GM21390 (cell line): Measurements from ENCODE around the gene SLC12A9.

Experiments used
- ATAC-seq: cut with Tn5 transposase; IDR thresholded peaks from one replicate; pipeline ENCODE4 v1.9.1; 2021; ENCODE audit not compliant: unreplicated experiment

SLC12A9 gene

DNA sequence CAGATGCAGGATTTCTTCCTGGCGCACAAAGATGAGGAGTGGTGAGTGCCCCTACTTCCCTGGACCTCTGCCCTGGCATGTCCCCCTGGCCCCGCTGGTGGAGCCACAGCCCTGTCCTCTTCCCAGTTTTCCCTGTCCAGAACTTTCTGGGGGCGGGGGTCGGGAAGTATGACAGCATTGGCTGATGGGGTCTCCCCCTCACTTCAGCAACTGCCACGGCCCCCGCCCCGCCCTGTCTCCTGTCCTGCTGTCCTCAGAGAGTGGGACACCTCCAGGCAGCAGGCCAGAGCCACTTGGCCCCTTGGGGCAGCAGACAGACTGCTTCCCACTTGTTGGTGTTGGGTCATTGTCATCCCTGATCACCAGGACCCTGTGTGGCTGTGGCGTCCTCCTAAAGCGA is 29.7 kb downstream of the SLC12A9 start:
- ATAC-seq = no peak

DNA sequence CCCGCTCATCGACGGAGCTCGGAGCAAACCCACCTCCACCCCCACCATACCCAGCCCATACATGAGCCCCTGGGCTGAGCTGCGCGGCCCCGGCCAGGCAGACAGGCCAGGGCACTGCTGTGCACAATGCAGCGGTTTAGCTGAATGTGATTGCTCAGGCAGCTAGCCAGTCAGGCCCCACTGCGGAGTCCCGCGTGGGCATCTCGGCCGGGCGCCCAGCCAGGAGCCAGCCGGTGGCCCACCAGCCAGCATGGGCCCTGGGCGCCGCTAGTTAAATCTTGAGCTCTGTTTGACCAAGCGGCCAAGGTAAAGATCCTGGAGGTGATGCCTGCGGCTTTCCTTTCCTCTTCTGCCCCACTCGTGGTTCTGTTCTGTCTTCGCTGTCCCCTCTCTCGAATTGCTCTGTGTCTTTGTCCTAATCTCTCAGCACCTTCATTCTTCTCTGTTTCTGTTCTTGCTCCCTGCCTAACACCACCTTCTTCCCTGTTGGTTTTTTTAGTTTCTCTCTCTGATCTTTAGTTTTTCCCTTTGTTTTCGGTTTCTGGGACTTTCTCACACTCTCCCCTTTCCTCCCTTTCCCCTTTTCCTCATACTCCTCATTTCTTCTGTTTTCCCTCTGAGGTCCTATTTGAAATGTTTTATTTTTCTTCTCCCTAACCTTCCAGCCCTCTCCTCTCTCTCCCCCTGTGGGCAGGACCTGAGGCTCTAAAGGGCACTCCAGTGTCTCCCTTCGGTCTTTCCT is 30.4 kb downstream of the SLC12A9 start:
- no peak for ATAC-seq

DNA sequence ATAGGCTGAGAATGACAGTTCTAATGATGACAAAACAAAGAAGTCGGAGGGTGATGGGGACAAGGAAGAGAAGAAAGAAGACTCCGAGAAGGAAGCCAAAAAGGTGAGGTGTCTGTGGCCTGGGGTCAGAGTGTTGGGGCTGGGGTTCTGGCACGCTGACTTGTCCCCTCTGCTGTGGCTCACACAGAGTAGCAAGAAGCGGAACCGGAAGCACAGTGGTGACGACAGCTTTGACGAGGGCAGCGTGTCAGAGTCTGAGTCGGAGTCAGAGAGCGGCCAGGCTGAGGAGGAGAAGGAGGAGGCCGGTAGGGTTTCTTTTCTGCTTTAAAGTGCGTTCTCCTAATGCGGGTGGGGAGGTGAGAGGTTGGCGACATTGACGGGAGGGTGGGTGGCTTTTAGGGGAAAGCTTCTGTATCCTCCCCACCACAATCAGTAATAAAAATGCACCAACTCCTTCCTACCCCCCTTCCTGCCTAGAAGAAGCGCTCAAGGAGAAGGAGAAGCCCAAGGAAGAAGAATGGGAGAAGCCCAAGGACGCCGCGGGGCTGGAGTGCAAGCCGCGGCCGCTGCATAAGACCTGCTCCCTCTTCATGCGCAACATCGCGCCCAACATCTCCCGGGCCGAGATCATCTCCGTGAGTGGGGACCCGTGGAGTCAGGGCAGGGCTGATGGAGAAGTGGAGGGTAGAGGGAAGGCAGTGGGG is 32.4 kb downstream of the SLC12A9 start:
- ATAC-seq = no peak

DNA sequence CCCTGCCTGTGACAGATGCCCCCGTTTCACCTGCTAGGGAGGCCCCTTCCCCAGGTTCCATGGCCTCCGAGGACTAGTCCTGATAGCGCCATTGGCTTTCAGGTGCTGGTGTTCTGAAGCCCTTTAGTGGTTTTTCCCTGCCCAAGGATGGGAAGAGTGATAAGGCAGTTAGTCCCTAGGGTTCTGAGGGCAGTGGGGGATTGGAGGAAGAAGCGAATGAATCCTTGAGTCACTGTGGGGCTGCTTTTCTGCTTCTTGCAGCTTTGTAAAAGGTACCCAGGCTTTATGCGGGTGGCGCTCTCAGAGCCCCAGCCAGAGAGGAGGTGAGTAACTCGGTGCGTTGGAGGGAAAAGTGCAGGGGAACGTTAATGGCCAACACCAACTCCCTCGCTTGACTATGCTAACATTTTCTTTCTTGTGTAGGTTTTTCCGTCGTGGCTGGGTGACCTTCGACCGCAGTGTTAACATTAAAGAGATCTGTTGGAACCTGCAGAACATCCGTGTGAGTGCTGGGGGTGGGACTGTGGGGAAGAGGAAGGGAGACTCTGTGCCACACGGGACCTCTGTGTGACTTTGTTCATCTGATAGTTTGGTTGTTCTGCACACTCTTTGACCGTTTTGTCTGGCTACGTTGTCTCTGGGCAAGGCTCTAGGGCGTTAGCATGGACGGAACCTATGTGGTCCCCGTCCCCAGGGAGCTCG is 33.1 kb downstream of the SLC12A9 start:
- ATAC-seq = no peak

DNA sequence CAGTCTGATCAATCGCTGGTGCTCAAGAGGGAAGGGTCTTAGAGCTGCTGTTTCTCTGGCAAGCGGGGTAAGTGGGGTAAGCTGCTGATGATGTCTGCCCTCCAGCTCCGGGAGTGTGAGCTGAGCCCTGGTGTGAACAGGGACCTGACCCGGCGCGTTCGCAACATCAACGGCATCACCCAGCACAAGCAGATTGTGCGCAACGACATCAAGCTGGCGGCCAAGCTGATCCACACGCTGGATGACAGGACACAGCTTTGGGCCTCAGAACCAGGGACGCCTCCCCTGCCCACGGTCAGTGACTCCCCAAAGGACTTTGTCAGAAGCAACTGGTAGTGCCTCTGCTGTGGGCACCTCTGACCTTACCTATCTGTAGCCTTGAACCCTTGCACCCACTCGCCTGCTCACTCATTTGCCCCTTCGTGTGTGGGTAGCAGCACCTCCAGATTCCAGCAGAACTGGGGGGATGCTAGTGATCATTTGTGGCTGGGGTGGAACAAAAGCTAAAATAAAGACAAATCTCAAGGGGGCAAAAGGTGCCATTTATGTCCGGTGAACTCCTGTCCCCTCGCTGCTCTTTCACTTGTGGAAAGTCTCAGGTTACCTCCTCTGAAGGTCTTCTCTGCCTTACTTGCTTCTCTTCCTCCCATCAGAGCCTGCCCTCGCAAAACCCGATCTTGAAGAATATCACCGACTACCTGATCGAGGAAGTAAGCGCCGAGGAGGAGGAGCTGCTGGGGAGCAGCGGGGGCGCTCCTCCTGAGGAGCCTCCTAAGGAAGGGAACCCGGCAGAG is 33.8 kb downstream of the SLC12A9 start:
- no peak for ATAC-seq

DNA sequence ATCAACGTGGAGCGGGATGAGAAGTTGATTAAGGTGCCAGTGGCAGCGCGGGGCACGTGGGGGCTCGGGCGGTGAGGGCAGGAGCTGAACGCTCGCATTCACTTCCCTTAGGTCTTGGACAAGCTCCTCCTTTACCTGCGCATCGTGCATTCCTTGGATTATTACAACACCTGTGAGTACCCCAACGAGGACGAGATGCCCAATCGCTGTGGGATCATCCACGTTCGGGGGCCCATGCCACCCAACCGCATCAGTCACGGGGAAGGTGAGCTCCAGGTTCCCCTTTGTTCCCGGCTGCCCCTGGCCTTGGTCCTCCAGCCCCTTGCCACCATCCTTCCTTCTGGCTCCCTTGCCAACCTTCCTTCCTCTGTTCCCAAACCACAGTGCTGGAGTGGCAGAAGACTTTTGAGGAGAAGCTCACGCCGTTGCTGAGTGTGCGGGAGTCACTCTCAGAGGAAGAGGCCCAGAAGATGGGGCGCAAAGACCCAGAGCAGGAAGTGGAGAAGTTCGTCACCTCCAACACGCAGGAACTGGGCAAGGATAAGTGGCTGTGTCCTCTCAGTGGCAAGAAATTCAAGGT is 34.5 kb downstream of the SLC12A9 start:
- ATAC-seq = no peak

DNA sequence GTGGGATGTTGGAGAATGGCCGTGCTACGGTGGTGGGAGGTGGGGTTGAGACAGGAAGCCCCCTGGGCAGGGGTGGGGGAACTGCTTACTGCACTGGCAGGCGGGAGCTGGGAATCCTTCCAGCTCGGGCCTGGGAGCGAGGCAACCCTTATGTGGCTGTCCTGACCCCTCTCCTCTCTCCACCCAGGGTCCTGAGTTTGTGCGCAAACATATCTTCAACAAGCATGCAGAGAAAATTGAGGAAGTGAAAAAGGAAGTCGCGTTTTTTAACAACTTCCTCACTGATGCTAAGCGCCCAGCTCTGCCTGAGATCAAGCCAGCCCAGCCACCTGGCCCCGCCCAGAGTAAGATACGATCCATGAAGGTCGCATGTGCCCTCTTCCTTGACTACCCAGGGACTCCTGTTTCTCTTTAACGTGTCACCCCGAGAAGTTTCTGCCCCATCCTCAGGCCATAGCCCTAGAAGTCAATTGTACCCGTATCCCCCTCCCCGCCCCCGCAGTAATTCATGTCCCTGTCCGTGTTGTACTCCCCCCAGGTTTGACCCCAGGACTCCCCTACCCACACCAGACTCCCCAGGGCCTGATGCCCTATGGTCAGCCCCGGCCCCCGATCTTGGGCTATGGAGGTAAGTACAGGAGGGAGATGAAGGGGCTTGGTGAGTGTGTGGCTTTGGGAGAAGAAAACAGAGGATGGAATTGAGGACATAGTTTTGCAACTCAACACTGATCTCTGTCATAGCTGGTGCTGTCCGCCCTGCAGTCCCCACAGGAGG is 35.2 kb downstream of the SLC12A9 start:
- ATAC-seq = peak; percentile 40

DNA sequence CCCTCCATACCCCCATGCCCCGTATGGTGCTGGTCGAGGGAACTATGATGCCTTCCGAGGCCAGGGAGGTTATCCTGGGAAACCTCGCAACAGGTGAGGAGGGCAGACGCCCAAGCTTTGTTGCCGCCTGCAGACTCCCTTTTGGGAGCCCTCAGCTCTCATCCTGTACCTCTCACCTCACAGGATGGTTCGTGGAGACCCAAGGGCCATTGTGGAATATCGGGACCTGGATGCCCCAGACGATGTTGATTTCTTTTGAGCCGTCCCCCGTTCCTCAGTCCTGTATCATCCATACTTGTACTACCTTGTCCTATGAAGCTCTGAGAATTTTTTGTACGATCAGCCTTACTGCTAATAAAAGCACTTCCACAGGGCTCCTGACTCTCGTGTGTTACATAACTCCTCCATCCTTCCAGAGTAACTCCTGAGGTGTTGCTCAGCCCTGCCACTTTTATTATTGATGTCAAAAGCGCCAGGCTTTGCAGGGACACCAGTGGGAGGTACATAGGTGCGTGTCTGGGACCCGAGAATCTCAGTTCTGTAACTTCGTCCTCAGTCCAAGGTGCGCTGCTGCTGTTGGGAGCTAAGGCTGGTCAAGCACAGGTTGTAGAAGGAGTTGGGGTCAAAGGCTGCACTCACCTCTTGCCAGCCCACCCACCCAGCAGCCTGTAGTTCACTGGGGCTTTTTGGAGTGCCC is 35.9 kb downstream of the SLC12A9 start:
- no peak for ATAC-seq

DNA sequence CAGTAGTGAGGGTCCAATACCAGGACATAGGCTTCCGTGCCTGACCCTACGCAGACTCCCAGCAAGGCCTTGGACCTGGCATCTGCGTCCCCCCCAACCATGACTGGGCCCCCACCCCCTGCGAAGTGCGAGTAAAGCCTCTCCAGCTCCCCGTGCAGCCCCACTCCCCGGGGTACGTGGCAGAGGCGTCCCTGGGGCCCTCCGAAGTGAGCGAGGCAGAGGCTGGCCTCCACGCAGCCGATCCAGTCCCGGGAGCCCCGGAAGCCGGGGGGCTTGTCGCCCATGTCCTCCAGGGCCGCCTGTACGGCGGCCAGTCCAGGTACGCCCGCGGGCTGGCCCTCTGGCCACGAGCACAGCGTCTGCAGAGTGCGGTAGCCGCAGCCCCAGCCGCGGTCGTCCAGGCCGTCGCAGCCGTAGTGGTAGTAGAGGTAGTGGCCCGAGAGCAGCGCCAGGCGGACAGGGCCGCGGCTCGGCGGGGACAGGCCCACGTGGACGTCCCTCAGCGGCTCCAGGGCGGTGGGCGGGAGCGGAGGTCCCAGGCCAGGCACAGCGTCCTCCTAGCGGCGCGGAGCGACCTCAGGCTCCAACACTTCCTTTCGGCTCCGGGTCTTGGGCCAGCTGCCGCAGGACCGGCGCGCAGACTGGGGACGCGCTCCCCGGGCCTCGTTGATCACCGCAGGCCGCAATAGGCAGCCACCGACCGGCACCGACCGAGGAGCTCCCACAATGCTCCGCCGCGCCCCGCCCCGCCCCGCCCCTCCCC is 36.7 kb downstream of the SLC12A9 start, which contains the start of gene UFSP1:
UFSP1 (minus strand) TSS at position 728 of the 763 bp plus-strand sequence; CDS start at position 284, 444 bp downstream.
- ATAC-seq = peak; percentile 29

DNA sequence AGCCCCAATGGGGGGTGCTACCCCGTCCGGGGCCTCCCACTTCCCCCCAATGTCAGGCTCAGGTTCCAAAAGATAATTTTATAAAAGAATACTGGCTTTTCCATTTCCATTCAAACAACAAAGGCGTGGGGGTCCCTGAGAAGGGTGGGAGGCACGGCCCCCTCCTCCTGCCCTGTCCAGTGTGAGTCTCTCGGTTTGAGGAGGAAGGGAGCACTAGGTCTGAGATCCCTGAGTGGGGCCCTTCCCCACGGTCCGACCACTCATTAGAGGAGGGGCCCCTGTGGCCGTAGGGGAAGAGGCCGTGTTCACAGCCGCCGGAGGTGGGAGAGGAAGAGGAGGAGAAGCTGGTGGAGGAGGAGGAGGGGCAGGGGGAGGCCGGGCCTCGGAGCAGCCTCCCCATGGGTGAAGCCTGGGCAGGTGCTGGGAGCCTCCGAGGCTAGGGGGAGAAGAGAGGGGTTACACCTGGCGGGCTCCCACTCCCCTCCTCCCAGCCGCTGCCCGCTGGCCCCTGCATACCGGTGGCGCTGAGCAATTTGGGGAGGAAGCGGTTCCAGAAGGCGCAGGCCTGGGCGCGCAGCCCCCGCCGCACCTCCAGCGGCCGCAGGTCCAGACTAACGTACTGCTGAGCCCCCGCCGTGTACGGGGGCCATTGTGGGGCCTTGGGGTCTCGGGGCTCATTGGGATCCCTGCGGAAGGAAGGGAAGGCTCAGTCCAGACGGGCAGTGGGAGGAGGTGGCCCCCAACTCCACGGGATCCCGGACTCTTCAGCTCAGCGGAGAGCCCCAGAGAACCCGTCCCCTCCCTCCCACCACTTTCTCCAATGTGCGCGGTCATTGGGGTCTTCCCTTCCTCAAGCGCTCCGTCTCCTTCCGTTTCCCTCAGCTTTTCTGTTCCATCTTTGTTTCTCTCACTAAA is 38.4 kb downstream of the SLC12A9 start:
- ATAC-seq = no peak

DNA sequence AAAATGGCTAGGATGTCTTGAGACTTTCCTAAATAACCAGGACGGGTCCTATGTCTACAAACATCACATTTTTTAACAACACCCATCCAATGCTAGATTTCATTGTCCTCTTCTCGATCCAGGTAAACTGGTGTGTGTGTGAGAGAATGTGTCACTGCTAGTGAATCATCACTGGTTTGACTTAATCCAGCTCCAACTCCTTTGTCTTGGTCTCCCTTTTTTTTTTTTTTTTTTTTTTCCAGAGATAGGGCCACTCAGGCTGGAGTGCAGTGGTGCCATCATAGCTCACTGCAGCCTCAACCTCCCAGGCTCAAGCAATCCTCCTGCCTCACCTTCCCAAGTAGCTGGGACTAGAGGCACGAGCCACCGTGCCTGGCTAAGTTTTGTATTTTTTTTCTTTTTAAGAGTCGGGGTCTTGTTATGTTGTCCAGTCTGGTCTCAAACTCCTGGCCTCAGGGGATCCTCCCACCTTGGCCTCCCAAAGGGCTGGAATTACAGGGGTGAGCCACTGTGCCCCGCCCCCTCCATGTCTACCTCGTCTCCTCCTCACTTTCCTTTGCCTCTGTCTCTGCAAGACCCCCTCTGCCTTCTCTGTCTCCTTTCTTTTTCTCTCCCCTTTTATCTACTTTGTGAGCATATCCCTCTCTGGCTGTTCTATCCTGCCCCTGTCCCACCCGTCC is 39.2 kb downstream of the SLC12A9 start:
- no peak for ATAC-seq

DNA sequence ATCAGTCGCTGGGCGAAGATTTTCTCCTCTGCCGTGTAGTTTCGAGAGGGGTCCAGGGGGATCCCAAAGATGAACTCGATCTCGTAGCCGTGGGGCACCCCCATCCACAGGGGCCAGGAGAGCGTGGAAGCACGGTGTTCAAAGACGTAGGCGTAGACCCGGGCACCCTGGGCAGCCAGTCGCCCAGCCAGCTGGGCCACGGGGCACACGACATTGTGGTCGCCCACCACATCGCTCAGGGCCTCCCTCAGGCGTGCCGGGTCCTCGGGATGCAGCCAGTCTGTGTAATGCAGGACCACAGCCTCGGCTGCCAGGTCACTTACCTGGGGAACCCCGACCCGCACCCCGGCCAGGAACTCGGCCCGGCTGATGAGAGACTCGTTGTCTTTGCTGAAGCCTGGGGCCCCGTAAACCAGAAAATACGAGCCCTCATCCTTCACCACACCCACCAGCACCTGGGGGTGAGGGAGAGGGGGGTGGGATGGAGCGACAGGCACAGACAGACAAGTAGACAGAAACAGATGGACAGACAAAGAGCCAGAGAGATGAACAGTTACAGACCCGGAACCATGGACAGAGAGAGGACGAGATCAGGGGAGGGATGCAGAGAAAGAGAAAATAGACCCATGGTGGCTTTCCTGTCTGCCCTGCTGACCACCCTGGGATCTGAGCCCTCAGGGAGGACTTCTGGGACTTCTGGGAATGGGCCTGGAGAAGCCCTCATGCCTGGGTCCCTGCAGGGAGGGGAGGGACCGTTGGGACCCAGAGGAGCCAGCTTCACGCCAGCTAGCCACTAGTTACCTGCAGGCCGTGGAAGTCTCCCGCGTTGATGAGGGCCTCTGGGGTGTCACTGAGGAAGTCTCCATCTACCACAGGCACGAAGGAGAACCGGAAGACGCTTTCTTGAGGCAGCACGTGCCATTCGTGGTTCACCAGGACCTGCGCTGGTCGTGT is 40.1 kb downstream of the SLC12A9 start:
- ATAC-seq = no peak

DNA sequence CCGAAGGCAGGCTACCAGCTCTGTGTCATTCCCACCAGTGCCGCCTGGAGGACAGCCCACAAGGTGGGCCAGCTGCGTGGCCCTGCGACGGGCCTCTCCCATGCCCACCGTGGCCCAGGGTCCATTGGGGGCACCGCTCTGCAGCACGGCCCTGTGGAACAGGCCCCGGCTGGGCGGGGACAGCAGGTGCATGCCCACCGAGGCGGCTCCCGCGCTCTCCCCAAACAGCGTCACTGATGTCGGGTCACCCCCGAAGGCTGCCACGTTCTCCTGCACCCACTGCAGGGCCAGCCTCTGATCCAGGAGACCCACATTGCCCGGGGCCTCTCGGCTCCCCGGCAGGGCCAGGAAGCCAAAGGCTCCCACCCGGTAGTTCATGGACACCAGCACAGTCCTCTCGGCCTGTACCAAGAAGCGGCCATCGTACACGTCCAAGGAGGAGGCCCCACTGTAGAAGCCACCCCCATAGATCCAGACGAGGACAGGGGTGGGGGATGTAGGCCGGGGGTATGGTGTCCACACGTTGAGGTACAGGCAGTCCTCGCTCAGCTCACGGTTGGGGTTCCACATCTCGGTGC is 40.9 kb downstream of the SLC12A9 start:
- no peak for ATAC-seq

DNA sequence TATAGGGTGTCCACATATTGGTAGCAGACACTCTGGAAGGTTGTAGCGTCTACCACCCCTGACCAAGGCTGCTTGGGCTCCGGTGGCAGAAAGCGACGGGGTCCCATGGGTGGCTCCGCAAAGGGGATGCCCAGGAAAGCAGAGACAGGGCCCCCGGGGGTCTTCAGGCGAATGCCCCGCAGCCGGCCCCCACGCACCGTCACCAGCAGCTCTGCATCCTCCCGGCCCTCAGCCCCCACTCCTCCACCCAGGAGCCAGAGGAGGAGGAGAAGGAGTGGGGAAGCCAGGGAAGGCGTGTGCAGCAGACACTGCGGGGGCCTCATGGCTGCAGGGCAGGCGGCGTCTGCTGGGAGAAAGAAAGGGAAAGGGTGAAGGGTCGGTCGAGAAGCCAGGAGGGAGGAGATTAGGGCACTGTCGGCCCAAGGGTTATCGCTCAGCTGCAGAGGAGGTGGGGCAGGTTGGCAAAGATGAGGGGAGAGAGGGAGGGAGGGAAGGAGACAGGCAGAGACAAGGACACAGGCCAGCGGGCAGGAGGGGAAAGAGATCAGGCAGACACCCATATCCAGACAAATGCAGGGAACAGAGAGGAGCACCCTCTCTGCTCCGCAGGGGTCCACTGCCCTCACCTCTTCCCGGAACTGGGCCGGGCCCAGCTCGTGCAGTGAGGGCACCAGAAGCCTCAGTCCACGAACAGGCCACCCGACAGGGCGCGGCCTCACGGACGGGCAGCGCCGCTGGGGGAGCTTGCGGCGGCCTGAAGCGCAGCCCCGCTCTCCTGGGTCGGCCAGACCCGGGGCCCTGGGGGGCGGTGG is 41.6 kb downstream of the SLC12A9 start:
- ATAC-seq = no peak
